ENCODE results near the gene FAM167B.

- TF ChIP-seq CTCF (IDR thresholded peaks at IDR 0.05; ENCODE audit: borderline replicate concordance, extremely low read depth, low read length, poor library complexity, severe bottlenecking) (no peak), EZH2 (IDR thresholded peaks at IDR 0.05; ENCODE audit: borderline replicate concordance, low read depth, low read length, severe bottlenecking) (no peak)
Observed at GRCh38 chr1:32256473-32257226, 9.6 kb downstream of the FAM167B start.

Measured in DND-41 (cell line).